H9 (cell line): ENCODE data around the gene CLEC17A. TPM values are rescaled to one million over a fixed set of nuclear protein-coding genes. Genes with fewer than 3 reads are reported as not detected.
"Not testable (repeated sequence)": the region's sequence is repeated elsewhere in the genome, so short reads cannot be mapped to it uniquely, and the experiment has no call there.

Experiments
- DNase-seq: peaks from one replicate; pipeline ENCODE4 v3.0.0-alpha.2; 2017
- H2AFZ ChIP-seq: one replicate; pipeline ENCODE4 v1.6.1; 2013; ENCODE audit warnings: mild to moderate bottlenecking, low read length, control low read depth, moderate library complexity
- H2AK5ac ChIP-seq: 2 replicates; pipeline ENCODE4 v1.6.1; 2013; ENCODE audit warnings: low read length, control low read depth, mixed read lengths; ENCODE audit not compliant: insufficient read length
- H2BK120ac ChIP-seq: one replicate; pipeline ENCODE4 v1.6.1; 2013; ENCODE audit warnings: low read depth, mild to moderate bottlenecking, low read length, control low read depth, inconsistent platforms; ENCODE audit not compliant: poor library complexity, severe bottlenecking
- H2BK12ac ChIP-seq: 2 replicates; pipeline ENCODE4 v1.6.1; 2013; ENCODE audit warnings: low read length, control low read depth, mixed read lengths, low read depth; ENCODE audit not compliant: insufficient read length
- H2BK15ac ChIP-seq: 2 replicates; pipeline ENCODE4 v1.6.1; 2013; ENCODE audit warnings: low read depth, low read length, control low read depth
- H2BK20ac ChIP-seq: one replicate; pipeline ENCODE4 v1.6.1; 2013; ENCODE audit warnings: low read depth, mild to moderate bottlenecking, low read length, control low read depth, inconsistent platforms; ENCODE audit not compliant: poor library complexity, severe bottlenecking
- H2BK5ac ChIP-seq: 2 replicates; pipeline ENCODE4 v1.6.1; 2013; ENCODE audit warnings: low read length, control low read depth, mixed read lengths; ENCODE audit not compliant: insufficient read length
- H3K14ac ChIP-seq: 2 replicates; pipeline ENCODE4 v1.6.1; 2013; ENCODE audit warnings: low read length, control low read depth; ENCODE audit not compliant: insufficient read depth
- H3K18ac ChIP-seq: 2 replicates; pipeline ENCODE4 v1.6.1; 2013; ENCODE audit warnings: low read depth, mild to moderate bottlenecking, mixed read lengths, low read length, control low read depth; ENCODE audit not compliant: insufficient read length
- H3K23ac ChIP-seq: 2 replicates; pipeline ENCODE4 v1.6.1; 2013; ENCODE audit warnings: low read length, control low read depth, mixed read lengths, low read depth; ENCODE audit not compliant: insufficient read length
- H3K23me2 ChIP-seq: 2 replicates; pipeline ENCODE4 v1.6.1; 2013; ENCODE audit warnings: low read depth, mild to moderate bottlenecking, mixed read lengths, low read length, control low read depth; ENCODE audit not compliant: insufficient read length, poor library complexity, severe bottlenecking
- H3K27ac ChIP-seq: 2 replicates; pipeline ENCODE4 v1.5.1; 2013; ENCODE audit warnings: low read length, control low read depth, mixed read lengths, low read depth; ENCODE audit not compliant: insufficient read length
- H3K27me3 ChIP-seq: 2 replicates; pipeline ENCODE4 v1.6.1; 2013; ENCODE audit warnings: low read length, control low read depth, inconsistent platforms; ENCODE audit not compliant: insufficient read depth
- H3K4ac ChIP-seq: 2 replicates; pipeline ENCODE4 v1.6.1; 2013; ENCODE audit warnings: low read depth, mild to moderate bottlenecking, control low read depth, inconsistent platforms, low read length, moderate library complexity
- H3K4me1 ChIP-seq: 2 replicates; pipeline ENCODE4 v1.6.1; 2013; ENCODE audit warnings: low read length, control low read depth, inconsistent platforms; ENCODE audit not compliant: insufficient read depth
- H3K4me2 ChIP-seq: 2 replicates; pipeline ENCODE4 v1.6.1; 2013; ENCODE audit warnings: low read length, control low read depth, mixed read lengths; ENCODE audit not compliant: insufficient read length, insufficient read depth
- H3K56ac ChIP-seq: 2 replicates; pipeline ENCODE4 v1.6.1; 2013; ENCODE audit warnings: low read depth, mild to moderate bottlenecking, mixed read lengths, low read length, control low read depth; ENCODE audit not compliant: insufficient read length
- H3K79me1 ChIP-seq: 2 replicates; pipeline ENCODE4 v1.6.1; 2013; ENCODE audit warnings: low read depth, mild to moderate bottlenecking, moderate library complexity, low read length, control low read depth, inconsistent platforms; ENCODE audit not compliant: insufficient read depth, poor library complexity, severe bottlenecking
- H3K79me2 ChIP-seq: 2 replicates; pipeline ENCODE4 v1.6.1; 2013; ENCODE audit warnings: low read length, control low read depth, inconsistent platforms; ENCODE audit not compliant: insufficient read depth
- H3K9ac ChIP-seq: 2 replicates; pipeline ENCODE4 v1.6.1; 2013; ENCODE audit warnings: low read length, control low read depth, mixed read lengths; ENCODE audit not compliant: insufficient read length; ENCODE audit errors: extremely low read depth
- H3K9me3 ChIP-seq: one replicate; pipeline ENCODE4 v1.6.1; 2013; ENCODE audit warnings: low read depth, low read length, inconsistent platforms; ENCODE audit not compliant: control insufficient read depth
- H3T11ph ChIP-seq: one replicate; pipeline ENCODE4 v1.6.1; 2013; ENCODE audit warnings: mild to moderate bottlenecking, low read length, control low read depth, inconsistent platforms
- H4K20me1 ChIP-seq: one replicate; pipeline ENCODE4 v1.6.1; 2013; ENCODE audit not compliant: control insufficient read depth, insufficient read length, insufficient read depth
- H4K5ac ChIP-seq: 2 replicates; pipeline ENCODE4 v1.6.1; 2013; ENCODE audit warnings: low read depth, mild to moderate bottlenecking, mixed read lengths, low read length, control low read depth; ENCODE audit not compliant: insufficient read length
- H4K8ac ChIP-seq: replicated peaks from 2 replicates; pipeline ENCODE4 v1.6.1; 2013; ENCODE audit warnings: low read length, control low read depth, mixed read lengths, low read depth; ENCODE audit not compliant: insufficient read length
- H4K91ac ChIP-seq: 2 replicates; pipeline ENCODE4 v1.6.1; 2013; ENCODE audit warnings: low read depth, mild to moderate bottlenecking, moderate library complexity, mixed read lengths, low read length, control low read depth; ENCODE audit not compliant: insufficient read length
- H3K27ac Mint-ChIP-seq, 3 experiments: 2 replicates in 2 of 3; 3 replicates in 1 of 3; pipeline ENCODE4 v1.8.0; 2020 to 2021; ENCODE audit warnings: mixed read lengths in 3 of 3, mild to moderate bottlenecking in 1 of 3, moderate library complexity in 1 of 3
- H3K27me3 Mint-ChIP-seq: 2 replicates; pipeline ENCODE4 v1.8.0; 2021; ENCODE audit warnings: low read depth, mild to moderate bottlenecking, moderate library complexity, mixed read lengths
- H3K36me3 Mint-ChIP-seq, 3 experiments: 2 replicates in 2 of 3; 3 replicates in 1 of 3; pipeline ENCODE4 v1.8.0; 2020 to 2021; ENCODE audit warnings: low read depth in 3 of 3, mixed read lengths in 3 of 3; ENCODE audit not compliant: insufficient read depth in 1 of 3
- H3K4me1 Mint-ChIP-seq, 2 experiments: 2 replicates each; pipeline ENCODE4 v1.8.0; 2020; ENCODE audit warnings: mixed read lengths in 2 of 2
- H3K4me3 Mint-ChIP-seq, 2 experiments: 2 replicates in 1 of 2; 3 replicates in 1 of 2; pipeline ENCODE4 v1.8.0; 2020 to 2021; ENCODE audit warnings: mild to moderate bottlenecking in 2 of 2, mixed read lengths in 2 of 2, moderate library complexity in 1 of 2
- H3K9me3 Mint-ChIP-seq, 2 experiments: 2 replicates in 1 of 2; 3 replicates in 1 of 2; pipeline ENCODE4 v1.8.0; 2020; ENCODE audit warnings: mild to moderate bottlenecking in 2 of 2, mixed read lengths in 2 of 2, moderate library complexity in 1 of 2
- CTCF ChIP-seq: fragments of 200-600 bp; sonication (generic); conservative IDR thresholded peaks from 3 replicates; pipeline ENCODE4 v1.8.0; 2021; ENCODE audit warnings: antibody characterized with exemption, mild to moderate bottlenecking
- WGBS: extraction: QIAGEN DNeasy Blood & Tissue Kit; methylation state at CpG from one replicate; pipeline ENCODE4 v1.1.7; 2013; ENCODE audit warnings: missing lambda C conversion rate, low lambda C conversion rate, mixed read lengths; ENCODE audit not compliant: insufficient read length; ENCODE audit errors: extremely low coverage; 5-methylcytosine and 5-hydroxymethylcytosine counted together
- total RNA-seq: library from RNA; stranded (reverse); gene quantifications from 2 replicates; pipeline ENCODE4 v1.2.1, GENCODE V29; 2021

CLEC17A gene
- total RNA-seq, 1 experiment from 2014 or later = not detected

- Histone ChIP-seq H2BK15ac (no peak overlapping the region), H3K27me3 (no peaks in the 10 kb centered on the region), H3K4ac (no peak overlapping the region), H4K20me1 (no peaks in the 10 kb centered on the region), H3T11ph (no peak overlapping the region), H2AFZ (no peak overlapping the region), H3K9ac (no peak overlapping the region), H4K8ac (no peak overlapping the region), H2BK12ac (no peak overlapping the region), H3K4me1 (no peaks in the 10 kb centered on the region), H3K23me2 (no peaks in the 10 kb centered on the region), H3K18ac (no peak overlapping the region), H3K9me3 (no peaks in the 10 kb centered on the region), H4K91ac (no peak overlapping the region), H3K23ac (no peak overlapping the region), H3K79me1 (no peaks in the 10 kb centered on the region), H2BK120ac (no peak overlapping the region), H3K4me2 (no peak overlapping the region), H4K5ac (no peak overlapping the region), H3K27ac (no peak overlapping the region), H2BK5ac (no peak overlapping the region), H3K14ac (no peak overlapping the region), H3K56ac (no peak overlapping the region), H3K79me2 (no peaks in the 10 kb centered on the region), H2AK5ac (no peak overlapping the region), H2BK20ac (no peak overlapping the region)
- H3K4me1 Mint-ChIP-seq = no peaks in the 10 kb centered on the region
- TF ChIP-seq CTCF = no peak
- DNase-seq = no peak
- peaks cover 2 to 29% (median 13%) of the 10 kb centered on the region in 3 experiments; a peak in 6 of 7 replicates for H3K36me3 Mint-ChIP-seq
- no peak overlapping the region for H3K4me3 Mint-ChIP-seq
- no peak overlapping the region for H3K27ac Mint-ChIP-seq
- no CpG with 5 or more reads among the region's 4 CpGs for WGBS
- peaks cover 29 to 95% of the 10 kb centered on the region in 2 experiments for H3K9me3 Mint-ChIP-seq
- H3K27me3 Mint-ChIP-seq = peaks cover 1% of the 10 kb centered on the region
These were observed 29.8 kb downstream of the CLEC17A start for GRCh38 chr19:14612657-14613056.

- no CpG with 5 or more reads among the region's 14 CpGs for WGBS
- not testable (repeated sequence) for H4K20me1 ChIP-seq, H3K18ac ChIP-seq, H3K4me2 ChIP-seq, H3K9me3 ChIP-seq, H3K14ac ChIP-seq, H2BK15ac ChIP-seq, H3K27ac Mint-ChIP-seq, H3K79me1 ChIP-seq, H2BK120ac ChIP-seq, H3K23me2 ChIP-seq, H2BK12ac ChIP-seq, H3K23ac ChIP-seq, H3K4me3 Mint-ChIP-seq, H2BK20ac ChIP-seq, H2AFZ ChIP-seq, H3K4me1 Mint-ChIP-seq, H4K8ac ChIP-seq, H3K9ac ChIP-seq, H3K4ac ChIP-seq, H3K79me2 ChIP-seq, H3K4me1 ChIP-seq, H3K56ac ChIP-seq, DNase-seq, H3K27me3 Mint-ChIP-seq, H3T11ph ChIP-seq, H2BK5ac ChIP-seq, H2AK5ac ChIP-seq, H3K27me3 ChIP-seq, H4K91ac ChIP-seq, H4K5ac ChIP-seq, H3K27ac ChIP-seq
- peaks cover 32 to 95% of the 10 kb centered on the region in 2 experiments for H3K9me3 Mint-ChIP-seq
- peaks cover 2 to 26% (median 12%) of the 10 kb centered on the region in 3 experiments; a peak in 6 of 7 replicates for H3K36me3 Mint-ChIP-seq
These were observed 30.7 kb downstream of the CLEC17A start for GRCh38 chr19:14613399-14614098.
